ENCODE measurements around the gene CALY.

CALY gene

DNA sequence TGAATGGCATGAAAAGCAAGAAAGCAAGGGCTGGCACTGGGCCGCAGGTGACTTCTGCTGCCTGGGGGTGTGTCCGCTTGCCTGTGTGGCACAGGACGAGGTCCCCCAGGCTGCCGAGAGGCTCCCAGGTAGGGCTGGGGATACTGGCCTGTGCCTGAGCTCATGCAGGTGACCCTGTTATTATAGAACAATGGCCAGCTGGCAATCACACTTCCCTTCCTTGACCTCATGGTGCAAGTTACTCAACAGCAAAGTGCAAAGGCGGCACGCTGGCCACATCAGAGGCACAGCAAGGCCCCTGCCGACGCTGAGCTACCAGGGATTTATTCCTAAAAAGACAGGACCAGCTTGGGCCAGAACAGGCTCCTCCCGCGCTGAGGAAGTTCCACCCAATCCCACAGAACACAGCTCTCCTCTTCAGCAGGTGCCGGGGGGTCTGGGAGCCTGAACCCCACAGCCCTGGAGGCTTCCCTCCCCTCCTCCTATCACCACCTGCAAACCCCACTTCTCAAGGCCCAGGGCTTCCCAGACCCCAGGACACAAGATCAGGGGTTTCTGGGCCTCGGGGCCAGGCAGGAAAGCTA is 58.6 kb downstream of the CALY start:
- Histone ChIP-seq H3K4me1 (ENCODE audit: control insufficient read depth in 2 of 2, insufficient read depth in 1 of 2, low read depth in 1 of 2, low read length in 2 of 2) (peaks cover 8 to 15% of the 10 kb centered on the region in 2 donors), H2BK120ac (ENCODE audit: low read depth, low read length) (no peak overlapping the region), H3K4ac (ENCODE audit: low read length) (no peak overlapping the region), H4K91ac (ENCODE audit: low read depth, low read length, poor library complexity) (no peak overlapping the region), H3K27me3 (ENCODE audit: control insufficient read depth in 3 of 3, insufficient read depth in 3 of 3, low read depth in 1 of 3, low read length in 3 of 3) (peaks cover 0 to 13% (median 6%) of the 10 kb centered on the region in 3 experiments), H2AFZ (ENCODE audit: low read length) (no peak overlapping the region), H3K4me3 (ENCODE audit: low read length in 2 of 2) (no peak overlapping the region), H3K18ac (ENCODE audit: low read length) (no peak overlapping the region), H2AK5ac (ENCODE audit: low read depth, low read length) (no peak overlapping the region), H3K23ac (ENCODE audit: low read depth, low read length, poor library complexity) (no peak overlapping the region), H3K14ac (ENCODE audit: low read length) (no peak overlapping the region), H2BK15ac (ENCODE audit: low read length) (no peak overlapping the region), H3K79me1 (ENCODE audit: low read depth, low read length) (peaks cover 1% of the 10 kb centered on the region), H4K8ac (ENCODE audit: low read depth, low read length) (no peak overlapping the region), H3K9ac (ENCODE audit: low read depth, low read length, poor library complexity) (no peak overlapping the region), H3K4me2 (ENCODE audit: insufficient read depth, low read length, poor library complexity, severe bottlenecking) (no peak overlapping the region), H3K9me3 (replicated peaks in 1 of 2; ENCODE audit: control insufficient read depth in 2 of 2, insufficient read depth in 1 of 2, low read depth in 1 of 2, low read length in 2 of 2) (peaks cover 0 to 2% of the 10 kb centered on the region in 2 donors), H3K36me3 (replicated peaks in 1 of 2; ENCODE audit: control insufficient read depth in 2 of 2, insufficient read depth in 2 of 2, low read length in 2 of 2) (peaks cover 20 to 40% of the 10 kb centered on the region in 2 donors), H3K27ac (replicated peaks; ENCODE audit: low read length) (no peak overlapping the region), H2BK5ac (ENCODE audit: low read length) (no peak overlapping the region), H2BK12ac (ENCODE audit: low read length) (no peak overlapping the region)
- no CpG with 5 or more reads among the region's 12 CpGs for WGBS, 2 donors (ENCODE audit: extremely low coverage in 2 of 2, insufficient read length in 2 of 2, insufficient replicate concordance in 1 of 2)
- DNase-seq (ENCODE audit: low spot score), result no peak

- Histone ChIP-seq H2AK5ac (ENCODE audit: low read depth, low read length) (no peak overlapping the region), H3K9ac (ENCODE audit: low read depth, low read length, poor library complexity) (no peak overlapping the region), H3K23ac (ENCODE audit: low read depth, low read length, poor library complexity) (peak overlapping the region; percentile 73), H3K27me3 (ENCODE audit: control insufficient read depth in 3 of 3, insufficient read depth in 3 of 3, low read depth in 1 of 3, low read length in 3 of 3) (peaks cover 0 to 13% (median 6%) of the 10 kb centered on the region in 3 experiments), H3K4ac (ENCODE audit: low read length) (no peak overlapping the region), H2BK120ac (ENCODE audit: low read depth, low read length) (no peak overlapping the region), H3K4me3 (ENCODE audit: low read length in 2 of 2) (no peak overlapping the region), H3K14ac (ENCODE audit: low read length) (no peak overlapping the region), H2BK12ac (ENCODE audit: low read length) (no peak overlapping the region), H3K4me2 (ENCODE audit: insufficient read depth, low read length, poor library complexity, severe bottlenecking) (no peak overlapping the region), H2BK5ac (ENCODE audit: low read length) (peak overlapping the region; percentile 39), H3K79me1 (ENCODE audit: low read depth, low read length) (peaks cover 1% of the 10 kb centered on the region), H2AFZ (ENCODE audit: low read length) (no peak overlapping the region), H2BK15ac (ENCODE audit: low read length) (no peak overlapping the region), H3K4me1 (ENCODE audit: control insufficient read depth in 2 of 2, insufficient read depth in 1 of 2, low read depth in 1 of 2, low read length in 2 of 2) (peaks cover 8 to 15% of the 10 kb centered on the region in 2 donors), H3K27ac (replicated peaks; ENCODE audit: low read length) (no peak overlapping the region), H4K8ac (ENCODE audit: low read depth, low read length) (no peak overlapping the region), H3K36me3 (replicated peaks in 1 of 2; ENCODE audit: control insufficient read depth in 2 of 2, insufficient read depth in 2 of 2, low read length in 2 of 2) (peaks cover 14 to 33% of the 10 kb centered on the region in 2 donors), H3K18ac (ENCODE audit: low read length) (peak overlapping the region; percentile 64), H4K91ac (ENCODE audit: low read depth, low read length, poor library complexity) (no peak overlapping the region), H3K9me3 (replicated peaks in 1 of 2; ENCODE audit: control insufficient read depth in 2 of 2, insufficient read depth in 1 of 2, low read depth in 1 of 2, low read length in 2 of 2) (peaks cover 0 to 2% of the 10 kb centered on the region in 2 donors)
- WGBS, 2 donors (ENCODE audit: extremely low coverage in 2 of 2, insufficient read length in 2 of 2, insufficient replicate concordance in 1 of 2), result no CpG with 5 or more reads among the region's 25 CpGs
- DNase-seq (ENCODE audit: low spot score), result no peak
Measured at GRCh38 chr10:133277277-133277992, 59.3 kb downstream of the CALY start.

GRCh38 chr10:133276435-133277201 is 60.1 kb downstream of the CALY start, which contains the start of gene ADAM8:
TSS of gene ADAM8 (minus strand) at chr10:133276868. CDS start at chr10:133276817, 51 bp downstream.
- Histone ChIP-seq H3K9me3 (replicated peaks in 1 of 2; ENCODE audit: control insufficient read depth in 2 of 2, insufficient read depth in 1 of 2, low read depth in 1 of 2, low read length in 2 of 2) (peaks cover 0 to 2% of the 10 kb centered on the region in 2 donors), H3K14ac (ENCODE audit: low read length) (peak within 1 kb of the TSS; percentile 82), H3K9ac (ENCODE audit: low read depth, low read length, poor library complexity) (no peak within 1 kb of the TSS), H4K8ac (ENCODE audit: low read depth, low read length) (peak within 1 kb of the TSS; percentile 43), H3K23ac (ENCODE audit: low read depth, low read length, poor library complexity) (peak within 1 kb of the TSS; percentile 73), H3K18ac (ENCODE audit: low read length) (peak within 1 kb of the TSS; percentile 94), H2BK12ac (ENCODE audit: low read length) (no peak within 1 kb of the TSS), H2BK15ac (ENCODE audit: low read length) (peak within 1 kb of the TSS; percentile 81), H3K4me2 (ENCODE audit: insufficient read depth, low read length, poor library complexity, severe bottlenecking) (peak within 1 kb of the TSS; percentile 69), H3K27ac (replicated peaks; ENCODE audit: low read length) (no peak within 1 kb of the TSS), H2AK5ac (ENCODE audit: low read depth, low read length) (peak within 1 kb of the TSS; percentile 81), H3K4ac (ENCODE audit: low read length) (no peak within 1 kb of the TSS), H3K4me1 (ENCODE audit: control insufficient read depth in 2 of 2, insufficient read depth in 1 of 2, low read depth in 1 of 2, low read length in 2 of 2) (peaks cover 8 to 15% of the 10 kb centered on the region in 2 donors), H3K79me1 (ENCODE audit: low read depth, low read length) (peaks cover 1% of the 10 kb centered on the region), H3K4me3 (ENCODE audit: low read length in 2 of 2) (peak within 1 kb of the TSS in 1 of 2 donors; percentile 73), H3K27me3 (ENCODE audit: control insufficient read depth in 3 of 3, insufficient read depth in 3 of 3, low read depth in 1 of 3, low read length in 3 of 3) (peaks cover 0 to 13% (median 6%) of the 10 kb centered on the region in 3 experiments), H3K36me3 (replicated peaks in 1 of 2; ENCODE audit: control insufficient read depth in 2 of 2, insufficient read depth in 2 of 2, low read length in 2 of 2) (peaks cover 7 to 25% of the 10 kb centered on the region in 2 donors), H4K91ac (ENCODE audit: low read depth, low read length, poor library complexity) (no peak within 1 kb of the TSS), H2BK5ac (ENCODE audit: low read length) (peak within 1 kb of the TSS; percentile 87), H2AFZ (ENCODE audit: low read length) (peak within 1 kb of the TSS; percentile 72), H2BK120ac (ENCODE audit: low read depth, low read length) (peak within 1 kb of the TSS; percentile 61)
- DNase-seq (ENCODE audit: low spot score), result no peak
- no CpG with 5 or more reads among the region's 63 CpGs for WGBS, 2 donors (ENCODE audit: extremely low coverage in 2 of 2, insufficient read length in 2 of 2, insufficient replicate concordance in 1 of 2)
